Gastroesophageal sphincter (tissue), 4 donors: ENCODE data around the gene MCOLN2. TPM values are rescaled to one million over a fixed set of nuclear protein-coding genes. Genes with fewer than 3 reads are reported as not detected.

Source experiments
- ATAC-seq: fragments of 150-250 bp; one replicate; pipeline ENCODE4 v1.9.1; 2016; ENCODE audit warnings: mild to moderate bottlenecking, moderate library complexity
- H3K27ac ChIP-seq, 4 donors: fragments of 200-600 bp; sonication (generic) in 3 of 4; 1 replicate in 3 of 4; 2 replicates in 1 of 4; pipeline ENCODE4 v1.5.1; 2016 to 2019
- H3K27me3 ChIP-seq: fragments of 200-600 bp; sonication (generic); one replicate; pipeline ENCODE4 v1.5.1; 2019
- H3K36me3 ChIP-seq, 2 donors: fragments of 200-600 bp; sonication (generic); one replicate each; pipeline ENCODE4 v1.5.1; 2019; ENCODE audit warnings: control low read depth in 1 of 2
- H3K4me1 ChIP-seq, 3 donors: fragments of 200-600 bp; sonication (generic); 1 replicate in 2 of 3; 2 replicates in 1 of 3; pipeline ENCODE4 v1.5.1; 2016 to 2019; ENCODE audit warnings: control low read depth in 2 of 3
- H3K4me3 ChIP-seq, 2 donors: fragments of 200-600 bp; sonication (generic); one replicate each; pipeline ENCODE4 v1.5.1; 2019; ENCODE audit warnings: mild to moderate bottlenecking in 1 of 2, moderate library complexity in 1 of 2
- H3K9me3 ChIP-seq, 3 donors: fragments of 200-600 bp; sonication (generic); one replicate each; pipeline ENCODE4 v1.5.1; 2017 to 2019; ENCODE audit warnings: control low read depth in 2 of 3
- CTCF ChIP-seq, 4 experiments: fragments of 200-600 bp in 2 of 4; fragments of 450-650 bp in 2 of 4; sonication (generic) in 1 of 4; IDR thresholded peaks; one replicate each; pipeline ENCODE4 v1.5.1; 2017 to 2019; ENCODE audit warnings: antibody characterized with exemption in 4 of 4, mild to moderate bottlenecking in 2 of 4, moderate library complexity in 2 of 4
- EP300 ChIP-seq: sonication (generic); formaldehyde crosslinking; IDR thresholded peaks from one replicate; pipeline ENCODE4 v1.6.1; 2017; ENCODE audit warnings: antibody characterized with exemption, mild to moderate bottlenecking
- POLR2A ChIP-seq, 2 donors: fragments of 450-650 bp; IDR thresholded peaks; one replicate each; pipeline ENCODE4 v1.6.1; 2017; ENCODE audit warnings: antibody characterized with exemption in 2 of 2, mild to moderate bottlenecking in 2 of 2, moderate library complexity in 1 of 2
- POLR2AphosphoS5 ChIP-seq: sonication (generic); formaldehyde crosslinking; IDR thresholded peaks from one replicate; pipeline ENCODE4 v1.6.1; 2017; ENCODE audit warnings: antibody characterized with exemption
- WGBS, 2 donors: methylation state at CpG; one replicate each; pipeline ENCODE4 v1.1.5; 2018; ENCODE audit warnings: low coverage in 1 of 2; 5-methylcytosine and 5-hydroxymethylcytosine counted together
- total RNA-seq, 4 donors: library from RNA; depleted of rRNA; stranded (reverse); fragments of >200 nt; gene quantifications; one replicate each; pipeline ENCODE4 v1.1.0, GENCODE V29; 2016

Gene MCOLN2
- total RNA-seq, 4 donors from 2014 or later: 0.19 to 1.9 (median 0.69) TPM

DNA sequence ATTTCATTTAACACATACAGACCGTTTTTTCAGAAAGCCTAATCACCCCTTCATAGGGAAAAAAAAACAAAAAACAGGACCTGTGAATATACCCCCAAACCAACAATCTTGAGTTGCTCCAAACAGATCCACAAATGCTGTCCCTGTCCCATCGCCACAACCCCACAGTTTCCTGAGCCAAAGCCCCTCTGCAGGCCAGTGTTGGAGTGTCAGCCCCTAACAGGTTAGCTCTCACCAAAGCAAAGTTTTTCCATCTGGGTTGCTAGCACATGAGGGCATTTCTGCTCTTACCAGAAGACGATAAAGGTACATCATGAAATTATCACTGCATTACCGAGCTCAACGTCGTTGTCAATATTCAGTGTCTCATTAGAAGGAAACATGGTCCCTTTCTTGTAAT lies 40.8 kb downstream of the MCOLN2 start:
- no peaks in the 10 kb centered on the region for H3K9me3 ChIP-seq
- no peaks in the 10 kb centered on the region for H3K36me3 ChIP-seq
- 74 to 80% methylated on average over 5 to 6 of the region's 6 CpGs for WGBS, 2 donors
- no peak for ATAC-seq
- no peak overlapping the region for H3K27ac ChIP-seq
- no peak overlapping the region for H3K4me3 ChIP-seq
- H3K4me1 ChIP-seq: no peaks in the 10 kb centered on the region
- TF ChIP-seq POLR2AphosphoS5: no peak
- TF ChIP-seq EP300: no peak
- no peak for TF ChIP-seq CTCF (IDR thresholded peaks at IDR 0.05)
- no peak for TF ChIP-seq POLR2A (IDR thresholded peaks at IDR 0.05)
- no peaks in the 10 kb centered on the region for H3K27me3 ChIP-seq

DNA sequence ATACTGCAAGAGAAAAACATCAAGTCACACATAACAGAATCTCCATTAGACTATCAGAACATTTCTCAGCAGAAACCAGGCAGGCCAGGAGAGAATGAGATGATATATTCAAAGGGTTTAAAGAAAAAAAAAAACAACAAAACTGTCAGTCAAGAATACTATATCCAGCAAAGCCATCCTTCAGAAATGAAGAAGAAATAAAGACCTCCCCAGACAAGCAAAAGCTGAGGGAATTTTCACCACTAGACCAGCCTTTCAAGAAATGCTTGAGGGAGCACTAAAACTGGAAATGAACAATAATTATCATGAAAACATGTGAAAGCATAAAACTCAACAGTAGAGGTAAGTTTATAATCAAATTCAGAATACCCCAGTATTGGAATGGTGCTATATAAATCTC lies 47.2 kb downstream of the MCOLN2 start:
- ATAC-seq: no peak
- H3K4me3 ChIP-seq: no peak overlapping the region
- peaks cover 0 to 10% (median 0%) of the 10 kb centered on the region in 3 donors for H3K9me3 ChIP-seq
- no peak overlapping the region for H3K27ac ChIP-seq
- H3K4me1 ChIP-seq: peaks cover 0 to 15% (median 3%) of the 10 kb centered on the region in 3 donors
- no peaks in the 10 kb centered on the region for H3K27me3 ChIP-seq
- TF ChIP-seq CTCF (IDR thresholded peaks at IDR 0.05) (no peak), POLR2A (IDR thresholded peaks at IDR 0.05) (no peak), POLR2AphosphoS5 (no peak), EP300 (no peak)
- no peaks in the 10 kb centered on the region for H3K36me3 ChIP-seq

DNA sequence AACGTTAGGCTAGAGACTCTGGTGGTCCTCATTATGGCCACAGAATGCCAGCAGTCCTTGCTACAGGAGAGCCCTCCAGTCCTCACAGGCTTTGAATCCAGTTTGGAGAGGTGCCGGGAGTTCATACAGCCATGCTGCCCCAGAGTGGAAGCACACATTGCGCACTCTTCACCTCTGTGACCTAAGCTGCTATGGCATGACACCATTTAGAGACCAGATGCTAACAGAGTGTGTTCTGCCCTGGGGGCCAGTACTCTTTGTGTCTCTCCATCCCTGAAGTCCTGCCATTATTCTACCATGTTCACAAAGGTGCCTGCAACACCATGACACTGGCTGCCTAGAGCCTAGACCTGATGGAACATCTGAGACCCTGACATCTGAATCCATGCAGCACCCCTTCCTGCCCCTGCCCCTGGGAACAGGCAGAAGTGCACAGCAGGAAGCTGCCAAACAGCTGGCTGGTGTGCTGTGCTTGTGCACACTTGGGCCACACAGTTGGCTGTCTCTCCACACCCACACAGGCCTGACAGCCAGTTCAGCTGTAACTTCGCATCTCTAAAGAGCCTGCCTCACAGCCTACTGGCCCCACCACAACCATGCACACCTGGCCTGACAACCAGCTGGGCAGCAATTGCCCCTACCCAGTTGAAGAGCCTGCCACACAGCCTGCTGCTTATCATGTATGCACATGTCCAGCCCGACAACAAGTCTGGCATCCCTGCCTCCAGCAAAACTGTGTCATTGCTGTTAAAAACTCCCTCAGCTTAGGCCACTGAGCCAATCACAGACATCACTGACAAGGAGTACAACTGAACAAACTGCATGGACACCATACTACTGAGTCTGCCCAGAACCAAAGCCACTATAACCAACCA lies 49.1 kb downstream of the MCOLN2 start:
- H3K27me3 ChIP-seq: no peaks in the 10 kb centered on the region
- H3K4me3 ChIP-seq: no peak overlapping the region
- H3K9me3 ChIP-seq: peaks cover 0 to 10% (median 0%) of the 10 kb centered on the region in 3 donors
- TF ChIP-seq POLR2A (IDR thresholded peaks at IDR 0.05) (no peak), POLR2AphosphoS5 (no peak), CTCF (IDR thresholded peaks at IDR 0.05) (no peak), EP300 (no peak)
- ATAC-seq: no peak
- no peaks in the 10 kb centered on the region for H3K36me3 ChIP-seq
- WGBS, 2 donors: 80% methylated on average over 1 of the region's 5 CpGs; no CpG with 5 or more reads in 1 of the 2 donors
- peaks cover 0 to 18% (median 3%) of the 10 kb centered on the region in 3 donors for H3K4me1 ChIP-seq
- H3K27ac ChIP-seq: no peak overlapping the region

- ATAC-seq: no peak
- H3K36me3 ChIP-seq: no peaks in the 10 kb centered on the region
- TF ChIP-seq EP300 (no peak), POLR2A (IDR thresholded peaks at IDR 0.05) (no peak), CTCF (IDR thresholded peaks at IDR 0.05) (no peak), POLR2AphosphoS5 (no peak)
- H3K27me3 ChIP-seq: no peaks in the 10 kb centered on the region
- H3K27ac ChIP-seq: no peak overlapping the region
- no peak overlapping the region for H3K4me3 ChIP-seq
- H3K9me3 ChIP-seq: peaks cover 0 to 10% (median 0%) of the 10 kb centered on the region in 3 donors
- 67 to 75% methylated on average over 4 of the region's 4 CpGs for WGBS, 2 donors
- H3K4me1 ChIP-seq: peaks cover 0 to 18% (median 3%) of the 10 kb centered on the region in 3 donors
These were observed 50.3 kb downstream of the MCOLN2 start for GRCh38 chr1:84946631-84947030.
